Tibial artery (tissue), 4 donors: ENCODE data around the gene CA5A.
"Not testable (repeated sequence)": the region's sequence is repeated elsewhere in the genome, so short reads cannot be mapped to it uniquely, and the experiment has no call there.

Source experiments
- DNase-seq, 2 donors: peaks; one replicate each; pipeline ENCODE4 v3.0.0-alpha.2; 2019
- H3K27ac ChIP-seq, 2 donors: fragments of 200-600 bp; sonication (generic) in 1 of 2; 1 replicate in 1 of 2; 2 replicates in 1 of 2; pipeline ENCODE4 v1.5.1; 2018 to 2019; ENCODE audit warnings: mild to moderate bottlenecking in 1 of 2
- H3K27me3 ChIP-seq, 2 donors: fragments of 200-600 bp; sonication (generic) in 1 of 2; one replicate each; pipeline versions ENCODE4 v1.5.1 to v1.6.0; 2016 to 2019
- H3K36me3 ChIP-seq, 3 donors: fragments of 200-600 bp; sonication (generic) in 2 of 3; one replicate each; pipeline ENCODE4 v1.5.1; 2016 to 2019; ENCODE audit warnings: mild to moderate bottlenecking in 2 of 3
- H3K4me1 ChIP-seq, 4 donors: fragments of 200-600 bp; sonication (generic) in 2 of 4; 1 replicate in 3 of 4; 2 replicates in 1 of 4; pipeline ENCODE4 v1.5.1; 2016 to 2019
- H3K4me3 ChIP-seq, 2 donors: fragments of 200-600 bp; sonication (generic) in 1 of 2; 1 replicate in 1 of 2; 2 replicates in 1 of 2; pipeline ENCODE4 v1.5.1; 2018 to 2019; ENCODE audit warnings: mild to moderate bottlenecking in 2 of 2
- H3K9me3 ChIP-seq, 3 donors: fragments of 200-600 bp; sonication (generic) in 1 of 3; one replicate each; pipeline ENCODE4 v1.5.1; 2016 to 2019
- CTCF ChIP-seq, 2 experiments: fragments of 200-600 bp in 1 of 2; fragments of 450-650 bp in 1 of 2; IDR thresholded peaks; one replicate each; pipeline ENCODE4 v1.5.1; 2017 to 2019; ENCODE audit warnings: antibody characterized with exemption in 2 of 2, mild to moderate bottlenecking in 1 of 2, moderate library complexity in 1 of 2
- intact Hi-C: fragments of 100-400 bp; cut with DNase I; formaldehyde crosslinking; loops from one replicate; pipeline ENCODE4 v1.15.0; 2023; ENCODE audit warnings: low total_unique reads

CA5A gene

GRCh38 chr16:87877942-87878507, 58.3 kb downstream of the CA5A start:
- no peak for TF ChIP-seq CTCF (IDR thresholded peaks at IDR 0.05)
- peaks cover 0 to 65% of the 10 kb centered on the region in 2 donors for H3K27me3 ChIP-seq
- intact Hi-C loops = loop anchor here (5.0 kb wide), 2 partner anchors 36 to 101 kb away; no protein-coding TSS in a partner anchor
- no peaks in the 10 kb centered on the region for H3K9me3 ChIP-seq
- H3K27ac ChIP-seq = no peak overlapping the region
- no peaks in the 10 kb centered on the region for H3K36me3 ChIP-seq
- no peak overlapping the region for H3K4me3 ChIP-seq
- DNase-seq = no peak
- no peaks in the 10 kb centered on the region for H3K4me1 ChIP-seq

- Histone ChIP-seq H3K9me3 (no peaks in the 10 kb centered on the region), H3K36me3 (no peaks in the 10 kb centered on the region), H3K27me3 (peaks cover 0 to 46% of the 10 kb centered on the region in 2 donors), H3K4me1 (peaks cover 0 to 6% (median 2%) of the 10 kb centered on the region in 4 donors), H3K4me3 (no peak overlapping the region), H3K27ac (no peak overlapping the region)
- DNase-seq = no peak
- TF ChIP-seq CTCF (IDR thresholded peaks at IDR 0.05) = no peak
- intact Hi-C loops = loop anchor here (5.0 kb wide), 2 partner anchors 33 to 98 kb away; no protein-coding TSS in a partner anchor
Measured at GRCh38 chr16:87874639-87875427, 61.5 kb downstream of the CA5A start.

DNA sequence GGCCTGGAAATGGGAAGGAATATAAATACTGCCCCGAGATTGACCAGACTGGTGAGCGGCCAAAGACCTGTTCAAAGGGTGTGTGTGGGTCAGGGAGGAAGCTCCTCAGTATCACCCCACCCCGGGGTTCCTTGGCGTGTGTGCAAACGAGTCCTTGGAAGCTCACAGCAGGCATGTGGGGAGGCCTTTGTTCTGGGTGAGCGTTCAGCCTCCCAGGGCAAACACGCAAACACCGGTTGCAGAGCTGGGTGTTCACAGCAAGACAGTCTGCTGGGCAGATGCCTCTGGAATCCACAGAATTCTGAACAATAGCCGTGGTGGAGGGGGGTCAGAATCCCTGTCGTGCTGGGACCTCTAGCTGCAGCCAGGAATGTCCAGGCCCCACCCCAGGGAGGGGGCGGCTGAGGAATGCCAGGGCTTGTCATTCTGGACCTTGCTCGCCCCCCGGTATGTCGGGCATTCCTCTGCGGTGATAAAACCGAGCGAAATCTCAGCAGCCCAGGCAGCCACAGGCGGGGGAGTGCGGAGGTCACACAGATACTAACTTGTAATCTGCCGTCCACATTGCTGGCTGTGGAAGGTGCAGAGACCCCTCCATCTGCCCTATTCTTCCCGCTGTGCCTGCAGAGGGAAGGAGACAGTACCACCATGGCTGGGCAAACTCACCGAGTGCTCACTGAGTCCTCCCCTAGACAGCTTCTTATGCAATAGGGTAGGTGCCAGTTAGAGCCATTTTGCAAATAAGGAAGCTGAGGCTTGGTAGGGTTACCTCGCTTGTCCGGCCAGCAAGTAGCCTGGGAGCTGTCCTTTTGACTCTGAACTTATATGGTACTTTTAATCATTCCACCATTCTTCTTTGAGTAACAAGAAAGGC, 65.7 kb downstream of the CA5A start:
- intact Hi-C loops = loop anchor here (1.0 kb wide), 1 partner anchor 39 kb away; no protein-coding TSS in a partner anchor
- Histone ChIP-seq H3K4me1 (peaks cover 0 to 24% (median 15%) of the 10 kb centered on the region in 4 donors), H3K27me3 (peaks cover 0 to 29% of the 10 kb centered on the region in 2 donors), H3K27ac (peak overlapping the region; percentile 58 to 66)
- not testable (repeated sequence) for DNase-seq, H3K36me3 ChIP-seq, H3K4me3 ChIP-seq, H3K9me3 ChIP-seq

DNA sequence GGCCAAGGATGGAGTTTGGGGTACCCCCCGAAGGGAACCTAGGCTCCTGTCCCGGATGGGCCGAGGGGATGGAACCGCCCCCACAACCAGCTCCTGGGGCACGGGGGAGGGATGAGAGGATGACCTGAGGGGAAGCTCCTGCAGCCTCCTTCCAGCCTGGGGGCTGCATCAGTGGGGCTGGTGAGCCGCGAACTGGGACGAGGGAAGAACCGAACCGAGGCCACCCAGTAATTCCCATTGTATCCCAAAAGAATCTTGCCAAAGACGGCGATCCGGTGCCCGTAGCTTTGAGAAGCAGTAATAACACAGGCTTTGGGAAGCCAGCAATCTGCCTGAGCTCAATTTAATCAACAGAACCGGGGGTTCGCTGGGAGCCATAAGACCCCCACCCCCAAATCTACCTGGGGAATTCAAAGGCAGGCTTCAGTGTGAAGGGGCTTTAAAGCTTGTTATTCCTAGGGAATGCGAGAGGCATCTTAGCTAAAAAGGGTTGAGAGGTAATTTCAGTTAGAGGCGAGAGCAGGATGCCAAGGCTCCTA, 66.4 kb downstream of the CA5A start:
- H3K9me3 ChIP-seq, DNase-seq, H3K36me3 ChIP-seq, H3K4me3 ChIP-seq, intact Hi-C loops: not testable (repeated sequence)
- peaks cover 0 to 25% of the 10 kb centered on the region in 2 donors for H3K27me3 ChIP-seq
- peaks cover 0 to 24% (median 15%) of the 10 kb centered on the region in 4 donors for H3K4me1 ChIP-seq
- H3K27ac ChIP-seq = peak overlapping the region; percentile 24 to 66

GRCh38 chr16:87869061-87869878, 67.1 kb downstream of the CA5A start, which contains the start of gene SLC7A5:
TSS of gene SLC7A5 (minus strand) at chr16:87869507. CDS start at chr16:87869422, 85 bp downstream.
- H3K4me1 ChIP-seq = peaks cover 0 to 24% (median 15%) of the 10 kb centered on the region in 4 donors
- H3K36me3 ChIP-seq, intact Hi-C loops, H3K9me3 ChIP-seq: not testable (repeated sequence)
- H3K4me3 ChIP-seq = peak within 1 kb of the TSS; percentile 51 to 60
- peaks cover 0 to 19% of the 10 kb centered on the region in 2 donors for H3K27me3 ChIP-seq
- DNase-seq = peak; percentile 53 to 87
- peak within 1 kb of the TSS; percentile 45 to 66 for H3K27ac ChIP-seq

GRCh38 chr16:87868254-87869029, 67.9 kb downstream of the CA5A start:
- DNase-seq = peak in 1 of 2 donors; percentile 87
- Histone ChIP-seq H3K4me1 (peaks cover 0 to 24% (median 15%) of the 10 kb centered on the region in 4 donors), H3K27me3 (peaks cover 0 to 14% of the 10 kb centered on the region in 2 donors), H3K4me3 (peak overlapping the region; percentile 51 to 60), H3K27ac (peak overlapping the region; percentile 45 to 66)
- H3K36me3 ChIP-seq, H3K9me3 ChIP-seq, intact Hi-C loops: not testable (repeated sequence)

DNA sequence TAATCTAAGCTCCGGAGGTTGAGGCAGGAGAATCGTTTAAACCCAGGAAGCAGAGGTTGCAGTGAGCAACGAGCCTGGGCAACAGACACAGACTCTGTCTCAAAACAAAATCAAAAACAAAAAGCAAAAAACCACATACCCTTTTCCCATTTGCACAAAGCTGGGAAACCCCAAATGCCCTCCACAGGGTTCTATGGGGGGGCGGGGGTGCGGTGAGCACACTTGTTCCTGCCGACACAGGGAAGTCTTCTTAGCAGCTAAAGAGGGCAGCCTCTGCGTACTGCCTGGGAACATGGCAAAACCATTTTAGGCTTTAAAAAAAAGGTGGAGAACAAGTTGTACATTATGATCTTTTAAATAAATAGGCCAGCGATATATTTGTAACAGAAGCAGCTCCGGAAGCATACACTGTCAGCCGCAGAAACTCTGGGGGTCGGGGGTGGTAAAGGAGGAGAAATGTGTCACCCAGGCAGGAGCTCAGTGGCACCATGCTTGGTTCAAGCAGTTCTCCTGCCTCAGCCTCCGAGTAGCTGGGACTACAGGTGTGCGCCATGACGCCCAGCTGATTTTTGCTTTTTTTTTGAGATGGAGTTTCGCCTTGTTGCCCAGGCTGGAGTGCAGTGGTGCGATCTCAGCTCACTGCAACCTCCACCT, 70.3 kb downstream of the CA5A start:
- H3K4me3 ChIP-seq, DNase-seq, H3K27me3 ChIP-seq, H3K27ac ChIP-seq, intact Hi-C loops, H3K9me3 ChIP-seq, H3K36me3 ChIP-seq: not testable (repeated sequence)
- H3K4me1 ChIP-seq = peaks cover 0 to 21% (median 13%) of the 10 kb centered on the region in 4 donors
